ENCODE data around the gene GLP2R. TPM values are rescaled to one million over a fixed set of nuclear protein-coding genes. Genes with fewer than 3 reads are reported as not detected.
"Not testable (repeated sequence)": the region's sequence is repeated elsewhere in the genome, so short reads cannot be mapped to it uniquely, and the experiment has no call there.

Gene GLP2R
- total and polyA plus RNA-seq, 3 donors from 2014 or later: 0.70 to 1.3 (median 0.81) TPM

DNA sequence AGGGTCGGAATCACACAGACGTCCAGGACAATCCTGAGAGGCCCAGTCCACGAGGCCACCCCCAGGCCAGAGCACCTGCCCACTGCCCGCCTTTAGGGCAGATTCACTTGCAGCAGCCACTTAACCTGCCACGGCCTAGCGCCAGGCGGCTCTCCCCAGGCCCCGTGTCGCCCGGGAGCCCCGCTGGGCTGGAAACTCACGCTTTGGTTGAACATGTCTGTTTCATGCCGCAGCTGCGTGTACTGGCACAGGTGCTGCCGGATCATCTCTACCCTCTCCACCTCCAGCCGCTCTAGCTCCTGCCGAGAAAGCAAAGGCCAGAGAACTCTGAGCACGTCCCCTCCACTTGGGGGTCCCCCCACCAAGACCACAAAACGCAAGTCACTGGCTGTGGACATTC lies 92.1 kb downstream of the GLP2R start:
- H3K27me3 ChIP-seq: no peaks in the 10 kb centered on the region
- 88 to 92% methylated on average over 19 of the region's 19 CpGs for WGBS, 2 donors
- H3K27ac ChIP-seq: no peak overlapping the region
- no peak for DNase-seq
- no peaks in the 10 kb centered on the region for H3K36me3 ChIP-seq (ENCODE audit: low read depth, missing control alignments)
- no peaks in the 10 kb centered on the region for H3K4me1 ChIP-seq
- no peak overlapping the region for H3K4me3 ChIP-seq
- no peaks in the 10 kb centered on the region for H3K9me3 ChIP-seq
- no peak for TF ChIP-seq POLR2A (IDR thresholded peaks at IDR 0.05)
- TF ChIP-seq, protein P1, sequence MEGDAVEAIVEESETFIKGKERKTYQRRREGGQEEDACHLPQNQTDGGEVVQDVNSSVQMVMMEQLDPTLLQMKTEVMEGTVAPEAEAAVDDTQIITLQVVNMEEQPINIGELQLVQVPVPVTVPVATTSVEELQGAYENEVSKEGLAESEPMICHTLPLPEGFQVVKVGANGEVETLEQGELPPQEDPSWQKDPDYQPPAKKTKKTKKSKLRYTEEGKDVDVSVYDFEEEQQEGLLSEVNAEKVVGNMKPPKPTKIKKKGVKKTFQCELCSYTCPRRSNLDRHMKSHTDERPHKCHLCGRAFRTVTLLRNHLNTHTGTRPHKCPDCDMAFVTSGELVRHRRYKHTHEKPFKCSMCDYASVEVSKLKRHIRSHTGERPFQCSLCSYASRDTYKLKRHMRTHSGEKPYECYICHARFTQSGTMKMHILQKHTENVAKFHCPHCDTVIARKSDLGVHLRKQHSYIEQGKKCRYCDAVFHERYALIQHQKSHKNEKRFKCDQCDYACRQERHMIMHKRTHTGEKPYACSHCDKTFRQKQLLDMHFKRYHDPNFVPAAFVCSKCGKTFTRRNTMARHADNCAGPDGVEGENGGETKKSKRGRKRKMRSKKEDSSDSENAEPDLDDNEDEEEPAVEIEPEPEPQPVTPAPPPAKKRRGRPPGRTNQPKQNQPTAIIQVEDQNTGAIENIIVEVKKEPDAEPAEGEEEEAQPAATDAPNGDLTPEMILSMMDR (IDR thresholded peaks at IDR 0.05): no peak
- intact Hi-C loops (cut with DNase I; ENCODE audit: low total_unique reads): no loop called here

DNA sequence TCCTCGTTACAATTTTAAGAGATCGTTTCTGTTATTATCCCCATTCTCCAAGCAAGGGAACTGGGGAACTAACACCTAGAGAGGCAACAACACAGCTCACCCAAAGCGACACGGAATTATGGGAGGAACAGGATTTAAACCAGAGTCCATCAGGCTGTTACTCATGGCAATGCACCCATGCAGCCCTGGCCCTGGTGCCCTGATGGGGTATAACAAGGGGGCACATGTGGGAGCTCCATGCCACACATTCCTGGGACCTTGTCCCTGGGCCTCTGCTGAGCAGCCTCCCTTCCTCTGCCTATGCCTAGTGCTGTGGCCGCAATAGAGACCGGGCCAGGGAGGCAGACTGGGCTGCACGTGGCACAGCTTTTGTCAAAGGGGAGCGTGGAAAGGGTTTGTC lies 92.6 kb downstream of the GLP2R start:
- WGBS, 2 donors: 90 to 96% methylated on average over 6 to 8 of the region's 8 CpGs
- no peaks in the 10 kb centered on the region for H3K27me3 ChIP-seq
- no peaks in the 10 kb centered on the region for H3K9me3 ChIP-seq
- no peak for DNase-seq
- TF ChIP-seq, protein P1 (IDR thresholded peaks at IDR 0.05): no peak
- no peaks in the 10 kb centered on the region for H3K36me3 ChIP-seq (ENCODE audit: low read depth, missing control alignments)
- intact Hi-C loops (cut with DNase I; ENCODE audit: low total_unique reads): no loop called here
- no peaks in the 10 kb centered on the region for H3K4me1 ChIP-seq
- no peak overlapping the region for H3K4me3 ChIP-seq
- H3K27ac ChIP-seq: no peak overlapping the region

DNA sequence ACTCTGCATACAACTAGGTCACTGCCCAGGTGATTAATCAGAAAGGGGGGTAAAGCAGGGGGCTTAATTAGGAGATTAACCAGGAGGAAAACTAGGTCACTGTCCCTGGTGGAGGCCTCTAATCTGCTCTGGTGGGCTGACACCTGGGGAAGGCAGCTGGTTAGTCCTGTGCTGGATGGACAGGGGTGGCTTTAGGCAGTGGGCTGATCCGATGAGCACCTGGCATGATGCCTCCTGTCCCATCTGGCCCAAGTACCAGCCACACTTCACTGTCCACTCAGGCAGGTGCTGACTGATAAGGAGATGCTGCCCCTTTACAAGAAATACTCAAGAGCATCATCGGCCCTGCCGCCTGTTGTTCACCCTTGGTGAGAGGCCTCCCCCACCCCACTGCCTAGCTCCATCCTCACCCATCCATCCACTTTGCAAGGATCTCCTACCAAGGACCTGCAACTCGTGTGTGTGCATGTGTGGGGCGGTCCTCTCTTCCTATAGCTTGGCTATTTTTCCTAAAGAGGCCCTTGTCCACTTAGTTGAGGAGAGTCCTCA lies 93.2 kb downstream of the GLP2R start:
- 94 to 97% methylated on average over 3 to 5 of the region's 5 CpGs for WGBS, 2 donors
- Histone ChIP-seq H3K4me3 (no peak overlapping the region), H3K4me1 (no peaks in the 10 kb centered on the region), H3K27ac (no peak overlapping the region), H3K27me3 (no peaks in the 10 kb centered on the region), H3K9me3 (no peaks in the 10 kb centered on the region), H3K36me3 (ENCODE audit: low read depth, missing control alignments) (no peaks in the 10 kb centered on the region)
- no peak for DNase-seq
- intact Hi-C loops (cut with DNase I; ENCODE audit: low total_unique reads): no loop called here
- TF ChIP-seq, protein P1 (IDR thresholded peaks at IDR 0.05): no peak
- no peak for TF ChIP-seq POLR2A (IDR thresholded peaks at IDR 0.05)

- not testable (repeated sequence) for H3K9me3 ChIP-seq; H3K4me1 ChIP-seq; H3K36me3 ChIP-seq (ENCODE audit: low read depth, missing control alignments); H3K27me3 ChIP-seq; H3K27ac ChIP-seq; H3K4me3 ChIP-seq; DNase-seq
- WGBS, 2 donors: 95% methylated on average over 13 of the region's 13 CpGs
- intact Hi-C loops (cut with DNase I; ENCODE audit: low total_unique reads): loop anchor here (10.0 kb wide), 1 partner anchor 694 kb away; no protein-coding TSS in a partner anchor
Measured at GRCh38 chr17:9921216-9921615, 95.5 kb downstream of the GLP2R start.

DNA sequence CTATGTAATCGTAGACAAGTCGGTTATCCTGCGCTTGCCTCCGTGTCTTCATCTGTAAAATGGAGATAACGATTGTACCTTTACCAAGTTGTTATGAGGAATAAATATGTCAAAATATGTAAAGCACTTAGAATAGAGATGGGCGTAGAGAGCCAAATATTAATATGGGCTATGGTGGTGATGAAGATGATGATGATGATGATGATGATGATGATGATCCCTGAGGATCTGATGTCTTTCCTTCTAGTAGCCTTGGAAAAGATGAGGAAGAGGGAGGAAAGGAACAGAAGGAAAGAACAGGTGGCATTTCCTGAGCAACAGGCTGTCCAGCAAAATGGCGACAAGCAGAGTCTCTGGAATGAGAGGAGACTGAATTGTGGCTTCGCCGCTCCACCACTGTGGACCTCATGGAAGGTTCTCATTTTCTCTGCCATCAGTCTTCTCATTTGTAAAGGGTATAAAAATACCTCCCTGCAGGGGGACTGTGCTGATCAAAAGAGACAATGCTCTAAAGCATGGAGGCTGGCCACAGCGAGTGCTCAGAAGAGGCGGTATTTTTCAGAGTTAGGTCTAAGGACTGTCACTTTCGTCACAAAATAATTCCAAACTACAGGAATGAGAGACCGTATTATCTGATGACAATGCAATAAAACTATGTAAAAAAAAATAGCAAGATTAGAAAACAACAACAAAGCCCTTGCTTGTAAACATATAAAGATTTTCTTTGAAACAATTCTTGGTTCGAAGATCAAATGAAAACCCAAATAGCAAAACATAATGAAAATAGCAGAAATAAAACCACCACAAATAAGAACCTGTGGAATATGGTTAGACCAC lies 96.5 kb downstream of the GLP2R start:
- TF ChIP-seq, protein P1 (IDR thresholded peaks at IDR 0.05): no peak
- TF ChIP-seq POLR2A (IDR thresholded peaks at IDR 0.05): no peak
- no peaks in the 10 kb centered on the region for H3K9me3 ChIP-seq
- intact Hi-C loops (cut with DNase I; ENCODE audit: low total_unique reads): loop anchor here (10.0 kb wide), 1 partner anchor 693 kb away; no protein-coding TSS in a partner anchor
- H3K4me1 ChIP-seq: no peaks in the 10 kb centered on the region
- no peak overlapping the region for H3K4me3 ChIP-seq
- no peak overlapping the region for H3K27ac ChIP-seq
- DNase-seq: no peak
- no peaks in the 10 kb centered on the region for H3K36me3 ChIP-seq (ENCODE audit: low read depth, missing control alignments)
- WGBS, 2 donors: 93 to 95% methylated on average over 14 of the region's 14 CpGs
- no peaks in the 10 kb centered on the region for H3K27me3 ChIP-seq
